Panc1 (cell line): ENCODE results near the gene FBXL5. TPM values are rescaled to one million over a fixed set of nuclear protein-coding genes. Genes with fewer than 3 reads are reported as not detected.
"Not testable (repeated sequence)": the region's sequence is repeated elsewhere in the genome, so short reads cannot be mapped to it uniquely, and the experiment has no call there.

Experiments
- ATAC-seq: fragments of 200-7000 bp; cut with Tn5 transposase; 2 replicates; pipeline ENCODE4 v1.9.1; 2020; ENCODE audit warnings: mild to moderate bottlenecking, moderate library complexity
- BruUV-seq: library from RNA; stranded (reverse); fragments of 400-500 nt; replicated peaks from 2 replicates; lab custom pipeline; 2021; lab: Mats Ljungman, UMichigan
- CTCF ChIA-PET: fragments of 300-600 bp; sonication (Branson Sonifier 250); formaldehyde crosslinking; loops from one replicate; lab custom pipeline; 2022; ENCODE audit warnings: antibody characterized with exemption; lab: Charles Lee
- POLR2A ChIA-PET: fragments of 300-600 bp; sonication (Branson Sonifier 250); formaldehyde crosslinking; loops from one replicate; lab custom pipeline; 2022; ENCODE audit warnings: antibody characterized with exemption; lab: Charles Lee
- DNase-seq: peaks from one replicate; pipeline ENCODE4 v3.0.0-alpha.2; 2010; ENCODE audit warnings: low read depth, low spot score
- H3K27ac ChIP-seq: 2 replicates; pipeline ENCODE4 v1.5.1; 2011; ENCODE audit warnings: mild to moderate bottlenecking, low read length, inconsistent platforms
- H3K27me3 ChIP-seq: fragments of 200-500 bp; sonication (Bioruptor generic); 2 replicates; pipeline ENCODE4 v1.6.0; 2014; ENCODE audit warnings: low read length, inconsistent platforms; ENCODE audit not compliant: control insufficient read depth, insufficient read depth
- H3K36me3 ChIP-seq: fragments of 200-500 bp; sonication (Bioruptor generic); 2 replicates; pipeline ENCODE4 v1.5.1; 2014; ENCODE audit warnings: inconsistent platforms, mild to moderate bottlenecking, low read length, moderate library complexity; ENCODE audit not compliant: control insufficient read depth, insufficient read depth
- H3K4me1 ChIP-seq: 2 replicates; pipeline ENCODE4 v1.5.1; 2011; ENCODE audit warnings: inconsistent platforms, mild to moderate bottlenecking, low read length, moderate library complexity; ENCODE audit not compliant: control insufficient read depth, insufficient read depth
- H3K4me3 ChIP-seq, 2 experiments: 2 replicates each; pipeline ENCODE4 v1.5.1; 2011 to 2012; ENCODE audit warnings: low read depth in 2 of 2, low read length in 2 of 2, mild to moderate bottlenecking in 2 of 2, inconsistent platforms in 1 of 2, moderate library complexity in 1 of 2
- H3K9me3 ChIP-seq: fragments of 200-500 bp; sonication (Bioruptor generic); 2 replicates; pipeline ENCODE4 v1.5.1; 2014; ENCODE audit warnings: low read depth, mild to moderate bottlenecking, inconsistent platforms, low read length, moderate library complexity; ENCODE audit not compliant: control insufficient read depth, insufficient read depth
- POLR2AphosphoS5 ChIP-seq: IDR thresholded peaks from 2 replicates; pipeline ENCODE4 v1.6.1; 2012; ENCODE audit warnings: mild to moderate bottlenecking, low read depth, low read length, moderate library complexity
- SIN3A ChIP-seq: IDR thresholded peaks from 2 replicates; pipeline ENCODE4 v1.6.1; 2012; ENCODE audit warnings: low read depth, mild to moderate bottlenecking, low read length, moderate library complexity, borderline replicate concordance; ENCODE audit not compliant: insufficient read depth
- TCF7L2 ChIP-seq: IDR thresholded peaks from 2 replicates; pipeline ENCODE4 v1.6.1; 2011; ENCODE audit warnings: mild to moderate bottlenecking, low read depth, low read length, inconsistent platforms
- in situ Hi-C: cut with HindIII; loops from 2 replicates; pipeline ENCODE4 v1.10.0; 2016; ENCODE audit warnings: low sequenced_read_pairs, low pct_unique_long_range_greater_than_20kb
- intact Hi-C: fragments of 100-400 bp; cut with micrococcal nuclease; formaldehyde crosslinking; loops from one replicate; pipeline ENCODE4 v1.10.0; 2022; ENCODE audit not compliant: unreplicated experiment
- total RNA-seq: library from RNA; stranded (reverse); gene quantifications from one replicate; pipeline ENCODE4 v1.2.1, GENCODE V29; 2021; ENCODE audit not compliant: unreplicated experiment
- TF ChIP-seq, protein P1 (sequence below), 2 experiments: IDR thresholded peaks; 2 replicates each; pipeline ENCODE4 v1.6.1; 2011 to 2012; ENCODE audit warnings: low read depth in 2 of 2, control low read depth in 1 of 2, low read length in 1 of 2, mild to moderate bottlenecking in 1 of 2, moderate library complexity in 1 of 2; ENCODE audit not compliant: insufficient read depth in 1 of 2
- TF ChIP-seq, protein P2 (sequence below): fragments of 450-650 bp; IDR thresholded peaks from 2 replicates; pipeline ENCODE4 v1.5.1; 2017; ENCODE audit warnings: mild to moderate bottlenecking

Gene FBXL5
- total RNA-seq, 1 experiment from 2014 or later = 20.2 TPM

GRCh38 chr4:15636818-15637217 lies 18.3 kb downstream of the FBXL5 start:
- Histone ChIP-seq H3K27me3 (no peaks in the 10 kb centered on the region), H3K4me1 (no peaks in the 10 kb centered on the region), H3K36me3 (peaks cover 15% of the 10 kb centered on the region), H3K9me3 (no peaks in the 10 kb centered on the region), H3K27ac (no peak overlapping the region), H3K4me3 (no peak overlapping the region)
- intact Hi-C loops (loop anchor here (10.0 kb wide), 1 partner anchor 152 kb away; no protein-coding TSS in a partner anchor), in situ Hi-C loops (no loop called here)
- no TSS peak for BruUV-seq
- no peak for DNase-seq
- ChIA-PET POLR2A (no interaction called here), CTCF (no interaction called here)
- ATAC-seq = no peak
- TF ChIP-seq, protein P1, sequence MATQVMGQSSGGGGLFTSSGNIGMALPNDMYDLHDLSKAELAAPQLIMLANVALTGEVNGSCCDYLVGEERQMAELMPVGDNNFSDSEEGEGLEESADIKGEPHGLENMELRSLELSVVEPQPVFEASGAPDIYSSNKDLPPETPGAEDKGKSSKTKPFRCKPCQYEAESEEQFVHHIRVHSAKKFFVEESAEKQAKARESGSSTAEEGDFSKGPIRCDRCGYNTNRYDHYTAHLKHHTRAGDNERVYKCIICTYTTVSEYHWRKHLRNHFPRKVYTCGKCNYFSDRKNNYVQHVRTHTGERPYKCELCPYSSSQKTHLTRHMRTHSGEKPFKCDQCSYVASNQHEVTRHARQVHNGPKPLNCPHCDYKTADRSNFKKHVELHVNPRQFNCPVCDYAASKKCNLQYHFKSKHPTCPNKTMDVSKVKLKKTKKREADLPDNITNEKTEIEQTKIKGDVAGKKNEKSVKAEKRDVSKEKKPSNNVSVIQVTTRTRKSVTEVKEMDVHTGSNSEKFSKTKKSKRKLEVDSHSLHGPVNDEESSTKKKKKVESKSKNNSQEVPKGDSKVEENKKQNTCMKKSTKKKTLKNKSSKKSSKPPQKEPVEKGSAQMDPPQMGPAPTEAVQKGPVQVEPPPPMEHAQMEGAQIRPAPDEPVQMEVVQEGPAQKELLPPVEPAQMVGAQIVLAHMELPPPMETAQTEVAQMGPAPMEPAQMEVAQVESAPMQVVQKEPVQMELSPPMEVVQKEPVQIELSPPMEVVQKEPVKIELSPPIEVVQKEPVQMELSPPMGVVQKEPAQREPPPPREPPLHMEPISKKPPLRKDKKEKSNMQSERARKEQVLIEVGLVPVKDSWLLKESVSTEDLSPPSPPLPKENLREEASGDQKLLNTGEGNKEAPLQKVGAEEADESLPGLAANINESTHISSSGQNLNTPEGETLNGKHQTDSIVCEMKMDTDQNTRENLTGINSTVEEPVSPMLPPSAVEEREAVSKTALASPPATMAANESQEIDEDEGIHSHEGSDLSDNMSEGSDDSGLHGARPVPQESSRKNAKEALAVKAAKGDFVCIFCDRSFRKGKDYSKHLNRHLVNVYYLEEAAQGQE (IDR thresholded peaks at IDR 0.05; ENCODE audit: insufficient read depth in 1 of 2, low read depth in 2 of 2, low read length in 1 of 2) = no peak
- no peak for TF ChIP-seq SIN3A
- TF ChIP-seq, protein P2, sequence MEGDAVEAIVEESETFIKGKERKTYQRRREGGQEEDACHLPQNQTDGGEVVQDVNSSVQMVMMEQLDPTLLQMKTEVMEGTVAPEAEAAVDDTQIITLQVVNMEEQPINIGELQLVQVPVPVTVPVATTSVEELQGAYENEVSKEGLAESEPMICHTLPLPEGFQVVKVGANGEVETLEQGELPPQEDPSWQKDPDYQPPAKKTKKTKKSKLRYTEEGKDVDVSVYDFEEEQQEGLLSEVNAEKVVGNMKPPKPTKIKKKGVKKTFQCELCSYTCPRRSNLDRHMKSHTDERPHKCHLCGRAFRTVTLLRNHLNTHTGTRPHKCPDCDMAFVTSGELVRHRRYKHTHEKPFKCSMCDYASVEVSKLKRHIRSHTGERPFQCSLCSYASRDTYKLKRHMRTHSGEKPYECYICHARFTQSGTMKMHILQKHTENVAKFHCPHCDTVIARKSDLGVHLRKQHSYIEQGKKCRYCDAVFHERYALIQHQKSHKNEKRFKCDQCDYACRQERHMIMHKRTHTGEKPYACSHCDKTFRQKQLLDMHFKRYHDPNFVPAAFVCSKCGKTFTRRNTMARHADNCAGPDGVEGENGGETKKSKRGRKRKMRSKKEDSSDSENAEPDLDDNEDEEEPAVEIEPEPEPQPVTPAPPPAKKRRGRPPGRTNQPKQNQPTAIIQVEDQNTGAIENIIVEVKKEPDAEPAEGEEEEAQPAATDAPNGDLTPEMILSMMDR = no peak
- TF ChIP-seq POLR2AphosphoS5 = no peak
- no peak for TF ChIP-seq TCF7L2

GRCh38 chr4:15617407-15617806 lies 37.8 kb downstream of the FBXL5 start:
- POLR2A ChIA-PET = interaction anchor here (0.6 to 0.7 kb wide), 2 partner anchors 34 to 1927 kb away, joined by 4 to 9 read pairs; no protein-coding TSS in a partner anchor

GRCh38 chr4:15614891-15615290 lies 40.3 kb downstream of the FBXL5 start:
- in situ Hi-C loops, H3K27ac ChIP-seq, POLR2A ChIA-PET, DNase-seq, H3K36me3 ChIP-seq, intact Hi-C loops, ATAC-seq, H3K4me1 ChIP-seq, H3K4me3 ChIP-seq, H3K27me3 ChIP-seq, BruUV-seq, CTCF ChIA-PET, H3K9me3 ChIP-seq: not testable (repeated sequence)

More at GRCh38 chr4:15617407-15617806, 37.8 kb downstream of the FBXL5 start:
- ATAC-seq, DNase-seq, H3K27ac ChIP-seq, in situ Hi-C loops, H3K36me3 ChIP-seq, H3K4me3 ChIP-seq, H3K4me1 ChIP-seq, intact Hi-C loops, H3K27me3 ChIP-seq, BruUV-seq, CTCF ChIA-PET, H3K9me3 ChIP-seq: not testable (repeated sequence)
